ENCODE measurements around the gene C2CD2.
A peak's percentile ranks its signal among the peaks of the same experiment; 100 is the strongest.

Gene C2CD2

GRCh38 chr21:41888749-41889376 is 65.0 kb downstream of the C2CD2 start:
- no peak for DNase-seq (ENCODE audit: low spot score)

GRCh38 chr21:41887667-41888066 is 66.2 kb downstream of the C2CD2 start:
- no peak for DNase-seq (ENCODE audit: low spot score)

- DNase-seq (ENCODE audit: low spot score), result no peak
Measured at GRCh38 chr21:41886328-41886727, 67.5 kb downstream of the C2CD2 start.

- no peak for DNase-seq (ENCODE audit: low spot score)
Measured at GRCh38 chr21:41885341-41886024, 68.3 kb downstream of the C2CD2 start.

- no peak for DNase-seq (ENCODE audit: low spot score)
Measured at GRCh38 chr21:41884501-41885030, 69.3 kb downstream of the C2CD2 start.

- no peak for DNase-seq (ENCODE audit: low spot score)
Measured at GRCh38 chr21:41883582-41883981, 70.2 kb downstream of the C2CD2 start.

GRCh38 chr21:41881051-41881450 is 72.8 kb downstream of the C2CD2 start:
- DNase-seq (ENCODE audit: low spot score), result no peak

GRCh38 chr21:41880153-41880552 is 73.7 kb downstream of the C2CD2 start:
- no peak for DNase-seq (ENCODE audit: low spot score)

GRCh38 chr21:41879190-41879998 is 74.4 kb downstream of the C2CD2 start, which contains the start of gene PRDM15:
PRDM15 (minus strand) TSS chr21:41879344; CDS start chr21:41860363, 18,981 bp downstream.
- peak; percentile 70 for DNase-seq (ENCODE audit: low spot score)

GRCh38 chr21:41878831-41879189 is 75.0 kb downstream of the C2CD2 start:
- DNase-seq (ENCODE audit: low spot score), result peak; percentile 60

GRCh38 chr21:41877901-41878830 is 75.7 kb downstream of the C2CD2 start:
- peak; percentile 13 for DNase-seq (ENCODE audit: low spot score)

- DNase-seq (ENCODE audit: low spot score), result no peak
Measured at GRCh38 chr21:41876928-41877652, 76.7 kb downstream of the C2CD2 start.

- no peak for DNase-seq (ENCODE audit: low spot score)
Measured at GRCh38 chr21:41876396-41876795, 77.4 kb downstream of the C2CD2 start.

GRCh38 chr21:41875086-41875485 is 78.7 kb downstream of the C2CD2 start:
- no peak for DNase-seq (ENCODE audit: low spot score)

- no peak for DNase-seq (ENCODE audit: low spot score)
Measured at GRCh38 chr21:41874611-41875010, 79.2 kb downstream of the C2CD2 start.

- no peak for DNase-seq (ENCODE audit: low spot score)
Measured at GRCh38 chr21:41873426-41873825, 80.4 kb downstream of the C2CD2 start.

GRCh38 chr21:41873005-41873404 is 80.8 kb downstream of the C2CD2 start:
- no peak for DNase-seq (ENCODE audit: low spot score)

- DNase-seq (ENCODE audit: low spot score), result no peak
Measured at GRCh38 chr21:41871293-41872030, 82.4 kb downstream of the C2CD2 start.

GRCh38 chr21:41869771-41870170 is 84.0 kb downstream of the C2CD2 start:
- DNase-seq (ENCODE audit: low spot score), result no peak

GRCh38 chr21:41868062-41868710 is 85.6 kb downstream of the C2CD2 start:
- DNase-seq (ENCODE audit: low spot score), result no peak
